ENCODE results near the gene SFT2D1.

DNA sequence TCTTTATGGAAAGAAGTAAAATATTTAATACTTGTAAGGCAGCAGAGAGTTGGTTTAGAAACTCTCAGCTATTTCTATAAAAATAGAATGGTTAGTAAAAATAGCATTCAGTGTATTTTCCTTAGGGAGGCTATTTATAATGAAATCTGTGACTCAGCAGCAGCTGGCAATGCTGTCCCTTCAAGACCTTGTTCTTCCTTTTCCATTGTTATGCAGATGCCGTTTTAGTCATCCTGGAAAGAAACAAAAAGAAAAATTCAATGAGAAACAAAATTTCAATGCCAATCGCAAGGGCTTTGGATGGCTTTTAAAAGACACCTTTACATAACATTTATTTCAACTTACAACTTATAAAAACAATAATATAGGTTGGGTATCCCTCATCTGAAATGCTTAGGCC lies 22.9 kb upstream of the SFT2D1 start:
- TF ChIP-seq, protein P1, sequence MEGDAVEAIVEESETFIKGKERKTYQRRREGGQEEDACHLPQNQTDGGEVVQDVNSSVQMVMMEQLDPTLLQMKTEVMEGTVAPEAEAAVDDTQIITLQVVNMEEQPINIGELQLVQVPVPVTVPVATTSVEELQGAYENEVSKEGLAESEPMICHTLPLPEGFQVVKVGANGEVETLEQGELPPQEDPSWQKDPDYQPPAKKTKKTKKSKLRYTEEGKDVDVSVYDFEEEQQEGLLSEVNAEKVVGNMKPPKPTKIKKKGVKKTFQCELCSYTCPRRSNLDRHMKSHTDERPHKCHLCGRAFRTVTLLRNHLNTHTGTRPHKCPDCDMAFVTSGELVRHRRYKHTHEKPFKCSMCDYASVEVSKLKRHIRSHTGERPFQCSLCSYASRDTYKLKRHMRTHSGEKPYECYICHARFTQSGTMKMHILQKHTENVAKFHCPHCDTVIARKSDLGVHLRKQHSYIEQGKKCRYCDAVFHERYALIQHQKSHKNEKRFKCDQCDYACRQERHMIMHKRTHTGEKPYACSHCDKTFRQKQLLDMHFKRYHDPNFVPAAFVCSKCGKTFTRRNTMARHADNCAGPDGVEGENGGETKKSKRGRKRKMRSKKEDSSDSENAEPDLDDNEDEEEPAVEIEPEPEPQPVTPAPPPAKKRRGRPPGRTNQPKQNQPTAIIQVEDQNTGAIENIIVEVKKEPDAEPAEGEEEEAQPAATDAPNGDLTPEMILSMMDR (IDR thresholded peaks at IDR 0.05; ENCODE audit: low read length), result no peak
- TF ChIP-seq EZH2 (optimal IDR thresholded peaks at IDR 0.05; ENCODE audit: low read depth, low read length), result no peak
